ENCODE measurements around the gene HMGN3.
A peak's percentile ranks its signal among the peaks of the same experiment; 100 is the strongest.

Gene HMGN3

DNA sequence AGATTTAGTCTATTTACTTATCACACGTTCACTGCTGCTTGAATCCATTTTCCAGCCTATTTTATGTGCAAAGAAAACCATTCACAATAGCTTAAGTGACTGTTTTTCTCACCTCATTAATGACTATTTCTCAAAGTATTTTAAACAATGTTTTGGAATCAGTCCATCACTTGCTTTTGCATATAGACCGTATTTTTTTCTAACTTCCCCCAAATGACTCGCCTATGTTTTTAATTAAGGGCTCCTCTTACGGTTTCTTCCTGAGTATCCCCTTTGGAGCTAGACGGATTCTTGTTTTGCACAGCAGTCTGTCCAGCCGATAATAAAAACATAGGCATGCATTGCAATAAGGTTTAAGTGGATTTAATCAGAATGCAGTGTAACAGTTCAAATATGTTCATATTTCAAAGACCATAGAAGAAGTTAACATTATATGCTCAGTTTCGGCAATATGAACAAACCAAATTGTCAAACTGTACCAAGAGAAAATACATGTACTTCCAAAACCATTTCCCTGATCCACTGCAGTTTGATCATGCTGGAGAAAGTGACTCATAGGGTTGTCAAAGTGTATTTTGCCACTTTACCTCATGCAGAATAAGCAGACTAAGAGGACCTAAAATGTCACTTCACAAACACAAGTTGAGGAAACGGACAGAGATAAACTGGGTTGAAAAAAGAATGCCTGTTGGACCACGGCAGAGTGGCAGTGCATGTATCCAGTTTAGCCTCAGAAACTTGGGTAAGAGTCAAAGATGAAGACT, 66.4 kb downstream of the HMGN3 start:
- WGBS, 2 experiments, result 83 to 85% methylated on average over 9 of the region's 9 CpGs
- Histone ChIP-seq H3K4me3 (ENCODE audit: insufficient read depth, low read depth, low read length) (no peak overlapping the region), H3K36me3 (ENCODE audit: control insufficient read depth, insufficient read depth, low read length) (no peaks in the 10 kb centered on the region), H3K4me1 (ENCODE audit: control insufficient read depth, insufficient read depth, low read length) (no peaks in the 10 kb centered on the region), H3K9me3 (ENCODE audit: control insufficient read depth, low read length) (no peaks in the 10 kb centered on the region), H3K27me3 (ENCODE audit: control insufficient read depth, insufficient read depth, low read length, poor library complexity, severe bottlenecking) (no peaks in the 10 kb centered on the region), H3K27ac (ENCODE audit: insufficient read depth, low read depth, low read length, poor library complexity, severe bottlenecking) (no peak overlapping the region)

DNA sequence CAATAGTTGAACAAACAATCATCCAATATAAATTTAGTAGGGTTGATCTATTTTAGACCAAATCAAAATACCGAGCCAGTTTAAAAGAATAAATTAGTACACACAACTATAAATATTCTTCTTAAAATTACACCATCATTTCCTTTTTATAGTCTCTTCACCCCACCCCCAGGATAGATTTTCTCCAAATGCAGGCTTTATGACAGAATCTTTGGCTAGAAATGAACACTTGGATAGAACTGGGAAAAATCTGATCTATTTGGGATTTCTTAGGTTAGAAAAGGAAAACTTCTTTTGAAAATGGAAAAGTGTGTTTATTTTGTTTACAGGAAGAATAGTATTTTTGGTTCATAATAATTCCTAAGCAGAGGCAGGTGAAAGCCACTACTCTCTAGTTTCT, 74.6 kb downstream of the HMGN3 start:
- Histone ChIP-seq H3K36me3 (ENCODE audit: control insufficient read depth, insufficient read depth, low read length) (no peaks in the 10 kb centered on the region), H3K4me1 (ENCODE audit: control insufficient read depth, insufficient read depth, low read length) (no peaks in the 10 kb centered on the region), H3K4me3 (ENCODE audit: insufficient read depth, low read depth, low read length) (no peak overlapping the region), H3K27ac (ENCODE audit: insufficient read depth, low read depth, low read length, poor library complexity, severe bottlenecking) (no peak overlapping the region), H3K9me3 (ENCODE audit: control insufficient read depth, low read length) (no peaks in the 10 kb centered on the region), H3K27me3 (ENCODE audit: control insufficient read depth, insufficient read depth, low read length, poor library complexity, severe bottlenecking) (no peaks in the 10 kb centered on the region)
- 100% methylated on average over 1 of the region's 1 CpG for WGBS, 2 experiments

DNA sequence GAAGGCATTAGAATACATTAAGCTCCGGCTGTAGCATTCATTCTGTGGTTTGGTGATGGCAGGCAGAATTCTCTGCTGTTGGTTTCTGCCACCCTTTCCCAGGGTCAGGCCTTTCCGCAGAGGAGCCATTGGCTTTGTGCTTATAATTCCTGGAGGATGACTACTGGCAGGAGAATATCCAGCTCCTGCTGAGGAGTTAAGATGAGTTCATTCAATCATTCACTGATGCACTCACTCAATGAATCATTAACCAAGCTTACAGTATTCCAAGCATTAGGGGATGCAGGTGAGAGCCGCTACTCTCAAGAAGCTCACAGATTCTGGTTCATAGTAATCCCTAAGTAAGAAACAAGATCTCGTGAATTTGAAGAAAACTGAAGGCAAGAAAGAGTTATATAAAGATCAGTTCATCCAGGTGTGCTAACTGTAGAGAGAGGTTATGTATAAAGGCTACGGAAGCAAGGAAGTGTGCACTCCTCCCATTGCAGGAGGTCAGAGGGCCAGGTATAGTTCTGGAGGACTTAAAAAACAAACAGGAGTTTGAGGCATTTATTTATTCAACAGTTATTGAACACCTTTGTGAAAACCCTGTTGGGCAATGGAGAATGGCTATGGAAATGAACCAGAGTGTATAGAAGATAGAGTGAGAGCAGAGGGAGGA, 75.5 kb downstream of the HMGN3 start:
- H3K27me3 ChIP-seq (ENCODE audit: control insufficient read depth, insufficient read depth, low read length, poor library complexity, severe bottlenecking), result no peaks in the 10 kb centered on the region
- H3K27ac ChIP-seq (ENCODE audit: insufficient read depth, low read depth, low read length, poor library complexity, severe bottlenecking), result no peak overlapping the region
- H3K4me3 ChIP-seq (ENCODE audit: insufficient read depth, low read depth, low read length), result no peak overlapping the region
- no peaks in the 10 kb centered on the region for H3K9me3 ChIP-seq (ENCODE audit: control insufficient read depth, low read length)
- 90 to 93% methylated on average over 4 to 5 of the region's 5 CpGs for WGBS, 2 experiments
- H3K36me3 ChIP-seq (ENCODE audit: control insufficient read depth, insufficient read depth, low read length), result no peaks in the 10 kb centered on the region
- no peaks in the 10 kb centered on the region for H3K4me1 ChIP-seq (ENCODE audit: control insufficient read depth, insufficient read depth, low read length)

DNA sequence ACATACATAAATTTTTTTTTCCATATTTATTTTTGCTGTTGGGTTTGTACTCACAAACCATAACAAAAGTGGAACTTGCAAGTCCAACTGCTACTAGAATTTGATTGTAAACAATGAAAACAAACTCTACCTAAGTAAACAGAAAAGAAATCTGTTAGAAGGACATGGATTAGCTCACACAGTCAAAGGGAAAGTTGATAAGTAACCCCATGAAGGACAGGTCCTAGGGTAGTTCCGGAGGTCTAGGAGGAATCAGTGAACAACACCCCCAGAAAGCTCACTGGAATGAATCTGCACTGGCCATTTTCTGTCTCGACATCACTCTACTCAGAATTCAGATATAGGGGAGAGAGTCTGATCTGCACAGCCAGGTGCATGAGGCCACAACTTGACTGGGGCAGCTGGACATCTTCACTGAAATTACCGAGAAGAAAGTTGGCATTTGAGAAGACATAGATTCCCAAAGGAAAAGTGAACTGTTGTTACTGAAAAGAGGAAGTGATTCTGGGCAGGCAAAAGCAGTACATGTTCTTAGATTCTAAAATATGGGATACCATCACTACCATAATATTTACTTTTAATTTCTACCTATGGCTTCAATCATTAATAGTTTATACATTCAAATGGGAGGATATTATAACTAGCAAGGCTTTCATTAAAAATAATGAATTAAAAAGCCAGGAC, 76.4 kb downstream of the HMGN3 start:
- Histone ChIP-seq H3K27ac (ENCODE audit: insufficient read depth, low read depth, low read length, poor library complexity, severe bottlenecking) (no peak overlapping the region), H3K4me3 (ENCODE audit: insufficient read depth, low read depth, low read length) (no peak overlapping the region), H3K27me3 (ENCODE audit: control insufficient read depth, insufficient read depth, low read length, poor library complexity, severe bottlenecking) (no peaks in the 10 kb centered on the region), H3K36me3 (ENCODE audit: control insufficient read depth, insufficient read depth, low read length) (no peaks in the 10 kb centered on the region), H3K4me1 (ENCODE audit: control insufficient read depth, insufficient read depth, low read length) (no peaks in the 10 kb centered on the region), H3K9me3 (ENCODE audit: control insufficient read depth, low read length) (no peaks in the 10 kb centered on the region)
- WGBS, 2 experiments, result 95 to 96% methylated on average over 3 of the region's 3 CpGs

DNA sequence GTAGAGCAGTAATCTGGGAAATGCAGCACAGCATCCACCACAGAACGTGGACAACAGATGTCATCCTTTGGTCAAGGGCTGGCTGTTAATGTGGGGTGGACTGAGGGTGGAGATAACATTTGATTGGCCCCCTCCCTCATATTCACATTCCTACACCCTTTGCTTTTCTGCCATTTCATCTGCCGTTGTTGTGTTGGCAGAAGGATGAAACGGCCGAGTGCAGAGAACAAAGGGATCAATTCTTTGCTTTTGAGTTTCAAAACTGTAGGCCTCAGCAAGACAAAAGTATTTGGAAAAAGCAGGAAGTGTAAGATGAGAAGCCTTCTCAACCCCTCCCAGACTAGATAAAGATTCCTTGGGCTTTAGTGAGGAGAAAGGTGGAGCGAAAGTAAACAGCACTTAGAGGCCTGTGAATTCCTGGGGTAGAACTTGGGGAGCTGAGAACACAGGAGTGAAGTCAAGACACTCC, 82.2 kb downstream of the HMGN3 start:
- no peaks in the 10 kb centered on the region for H3K27me3 ChIP-seq (ENCODE audit: control insufficient read depth, insufficient read depth, low read length, poor library complexity, severe bottlenecking)
- H3K4me1 ChIP-seq (ENCODE audit: control insufficient read depth, insufficient read depth, low read length), result peaks cover 10% of the 10 kb centered on the region
- H3K9me3 ChIP-seq (ENCODE audit: control insufficient read depth, low read length), result no peaks in the 10 kb centered on the region
- no peaks in the 10 kb centered on the region for H3K36me3 ChIP-seq (ENCODE audit: control insufficient read depth, insufficient read depth, low read length)
- peak overlapping the region; percentile 31 for H3K27ac ChIP-seq (ENCODE audit: insufficient read depth, low read depth, low read length, poor library complexity, severe bottlenecking)
- no peak overlapping the region for H3K4me3 ChIP-seq (ENCODE audit: insufficient read depth, low read depth, low read length)
- WGBS, 2 experiments, result 9 to 14% methylated on average over 5 of the region's 5 CpGs

Data from ectodermal cell (in vitro differentiated cells).